Lower lobe of right lung (tissue), 2 donors: ENCODE measurements around the gene BICC1. TPM values are rescaled to one million over a fixed set of nuclear protein-coding genes. Genes with fewer than 3 reads are reported as not detected.

Experiments used
- ATAC-seq, 2 donors: fragments of 200-7000 bp; cut with Tn5 transposase; one replicate each; pipeline ENCODE4 v1.9.1; 2020 to 2022; ENCODE audit warnings: mild to moderate bottlenecking in 2 of 2, moderate library complexity in 2 of 2
- DNase-seq: peaks from one replicate; pipeline ENCODE4 v3.0.0-alpha.2; 2020
- H3K27ac ChIP-seq: fragments of 200-600 bp; one replicate; pipeline ENCODE4 v1.8.0; 2022
- H3K27me3 ChIP-seq: fragments of 200-600 bp; one replicate; pipeline ENCODE4 v1.8.0; 2022; ENCODE audit warnings: low read depth
- H3K36me3 ChIP-seq: fragments of 200-600 bp; one replicate; pipeline ENCODE4 v1.8.0; 2022; ENCODE audit warnings: mild to moderate bottlenecking
- H3K4me1 ChIP-seq: fragments of 200-600 bp; one replicate; pipeline ENCODE4 v1.8.0; 2022
- H3K4me3 ChIP-seq: fragments of 200-600 bp; one replicate; pipeline ENCODE4 v1.8.0; 2022; ENCODE audit warnings: mild to moderate bottlenecking
- H3K9me3 ChIP-seq: fragments of 200-600 bp; one replicate; pipeline ENCODE4 v1.8.0; 2022
- CTCF ChIP-seq: fragments of 200-600 bp; IDR thresholded peaks from one replicate; pipeline ENCODE4 v1.8.0; 2022; ENCODE audit warnings: antibody characterized with exemption, mild to moderate bottlenecking
- intact Hi-C: fragments of 100-400 bp; cut with DNase I; formaldehyde crosslinking; loops from one replicate; pipeline ENCODE4 v1.11.0; 2022
- total RNA-seq: library from RNA; stranded (reverse); fragmentation: NEBNext Ultra II Directional; extraction: Animal tissue kit (Norgen Biotek cat#: 25700); gene quantifications from one replicate; pipeline ENCODE4 v1.2.1, GENCODE V29; 2021
- donor health status: DM: no; HTN: yes; CAD: no; lungs with severe emphysema.

BICC1 gene
- total RNA-seq, 1 donor from 2014 or later: 11.0 TPM

GRCh38 chr10:58725901-58726300 lies 213.2 kb downstream of the BICC1 start:
- Histone ChIP-seq H3K4me1 (no peaks in the 10 kb centered on the region), H3K9me3 (peaks cover 3% of the 10 kb centered on the region), H3K27ac (no peak overlapping the region), H3K36me3 (no peaks in the 10 kb centered on the region), H3K4me3 (no peak overlapping the region), H3K27me3 (no peaks in the 10 kb centered on the region)
- no peak for TF ChIP-seq CTCF
- ATAC-seq: no peak
- DNase-seq: no peak
- intact Hi-C loops: no loop called here

GRCh38 chr10:58727633-58728032 lies 215.0 kb downstream of the BICC1 start:
- TF ChIP-seq CTCF: no peak
- Histone ChIP-seq H3K9me3 (peaks cover 3% of the 10 kb centered on the region), H3K27ac (no peak overlapping the region), H3K36me3 (no peaks in the 10 kb centered on the region), H3K4me3 (no peak overlapping the region), H3K27me3 (no peaks in the 10 kb centered on the region), H3K4me1 (no peaks in the 10 kb centered on the region)
- intact Hi-C loops: no loop called here
- ATAC-seq (no peak), DNase-seq (no peak)

DNA sequence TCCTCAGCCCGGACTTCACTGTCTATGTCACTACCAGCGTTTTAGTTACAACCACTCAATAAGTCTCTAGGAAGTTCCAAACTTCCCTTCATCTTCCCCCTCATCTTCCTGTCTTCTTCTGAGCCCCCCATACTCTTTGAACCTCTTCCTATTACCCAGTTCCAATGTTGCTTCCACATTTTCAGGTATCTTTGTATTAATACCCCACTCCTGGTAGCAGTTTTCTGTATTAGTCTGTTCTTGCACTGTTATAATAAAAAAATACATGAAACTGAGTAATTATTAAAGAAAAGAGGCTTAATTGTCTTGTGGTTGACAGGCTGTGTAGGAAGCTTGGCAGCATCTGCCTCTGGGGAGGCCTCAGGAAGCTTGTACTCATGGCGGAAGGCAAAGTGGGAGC lies 218.6 kb downstream of the BICC1 start:
- intact Hi-C loops: no loop called here
- Histone ChIP-seq H3K27ac (no peak overlapping the region), H3K27me3 (no peaks in the 10 kb centered on the region), H3K36me3 (no peaks in the 10 kb centered on the region), H3K9me3 (peaks cover 3% of the 10 kb centered on the region), H3K4me1 (no peaks in the 10 kb centered on the region), H3K4me3 (no peak overlapping the region)
- ATAC-seq (no peak), DNase-seq (no peak)
- no peak for TF ChIP-seq CTCF

DNA sequence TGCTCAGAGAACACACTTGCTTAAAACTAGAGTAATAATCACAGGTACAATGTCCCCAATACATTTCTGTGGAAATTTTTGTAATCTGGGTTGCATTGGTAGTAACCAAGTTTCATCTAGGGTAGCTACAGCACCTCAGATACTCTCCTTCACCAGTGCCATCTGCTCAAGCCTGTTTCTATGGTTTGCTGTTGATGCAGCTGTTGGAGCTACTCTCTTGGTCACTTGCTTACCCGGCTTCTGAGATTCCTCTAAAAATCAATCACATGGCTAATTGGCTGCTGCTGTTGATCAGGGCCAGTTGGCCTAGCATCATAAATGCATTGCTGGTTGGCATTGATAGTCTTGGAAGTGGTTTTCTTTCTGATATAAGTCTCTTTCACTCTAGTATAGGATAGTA lies 220.8 kb downstream of the BICC1 start:
- Histone ChIP-seq H3K27me3 (no peaks in the 10 kb centered on the region), H3K4me1 (no peaks in the 10 kb centered on the region), H3K4me3 (no peak overlapping the region), H3K27ac (no peak overlapping the region), H3K36me3 (no peaks in the 10 kb centered on the region), H3K9me3 (peaks cover 3% of the 10 kb centered on the region)
- intact Hi-C loops: no loop called here
- TF ChIP-seq CTCF: no peak
- no peak for DNase-seq
- no peak for ATAC-seq

DNA sequence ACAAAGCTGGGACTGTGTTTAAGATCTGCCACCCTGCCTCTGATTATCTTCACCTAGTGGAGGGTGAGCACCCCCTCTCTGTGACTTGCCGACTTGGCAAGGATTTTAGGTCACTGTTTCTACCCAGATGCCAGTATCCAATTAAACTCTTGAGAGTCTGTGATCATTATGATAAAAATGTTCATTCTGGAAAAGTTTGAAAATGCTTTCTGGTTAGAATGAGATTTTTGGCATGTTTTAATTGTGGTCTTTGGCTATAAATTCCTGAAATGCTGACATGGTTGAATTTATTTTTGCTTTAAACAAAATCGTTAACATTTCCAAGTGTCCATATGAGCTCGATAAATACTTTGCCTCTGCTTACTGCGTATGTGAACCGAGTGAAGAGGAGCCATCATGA lies 221.4 kb downstream of the BICC1 start:
- no peak for TF ChIP-seq CTCF
- intact Hi-C loops: no loop called here
- ATAC-seq (no peak), DNase-seq (no peak)
- H3K4me3 ChIP-seq: no peak overlapping the region
- H3K27ac ChIP-seq: no peak overlapping the region
- H3K9me3 ChIP-seq: peaks cover 3% of the 10 kb centered on the region
- no peaks in the 10 kb centered on the region for H3K36me3 ChIP-seq
- H3K27me3 ChIP-seq: no peaks in the 10 kb centered on the region
- no peaks in the 10 kb centered on the region for H3K4me1 ChIP-seq

- Histone ChIP-seq H3K4me1 (no peaks in the 10 kb centered on the region), H3K27me3 (no peaks in the 10 kb centered on the region), H3K4me3 (no peak overlapping the region), H3K27ac (no peak overlapping the region), H3K36me3 (no peaks in the 10 kb centered on the region), H3K9me3 (peaks cover 3% of the 10 kb centered on the region)
- ATAC-seq (no peak), DNase-seq (no peak)
- intact Hi-C loops: no loop called here
- no peak for TF ChIP-seq CTCF
These were observed 222.0 kb downstream of the BICC1 start for GRCh38 chr10:58734664-58735063.
